ENCODE measurements around the gene TAF11L2.

DNA sequence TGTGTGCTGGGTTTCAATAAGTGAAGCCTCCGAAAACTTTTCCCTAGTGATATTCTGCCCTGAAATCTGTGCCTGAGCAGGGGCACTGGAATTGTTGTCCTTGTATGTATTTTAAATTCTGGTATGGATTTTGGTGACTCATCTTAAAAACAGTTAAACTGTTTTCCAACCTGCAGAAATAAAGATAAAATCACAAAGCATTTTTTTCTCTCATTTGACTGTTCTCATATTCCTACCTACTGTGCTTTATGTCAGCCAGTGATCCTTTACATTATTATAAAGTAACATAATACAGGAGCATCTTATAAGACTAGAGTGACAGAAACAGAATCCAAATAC lies 10.9 kb upstream of the TAF11L2 start:
- TF ChIP-seq, protein P1, sequence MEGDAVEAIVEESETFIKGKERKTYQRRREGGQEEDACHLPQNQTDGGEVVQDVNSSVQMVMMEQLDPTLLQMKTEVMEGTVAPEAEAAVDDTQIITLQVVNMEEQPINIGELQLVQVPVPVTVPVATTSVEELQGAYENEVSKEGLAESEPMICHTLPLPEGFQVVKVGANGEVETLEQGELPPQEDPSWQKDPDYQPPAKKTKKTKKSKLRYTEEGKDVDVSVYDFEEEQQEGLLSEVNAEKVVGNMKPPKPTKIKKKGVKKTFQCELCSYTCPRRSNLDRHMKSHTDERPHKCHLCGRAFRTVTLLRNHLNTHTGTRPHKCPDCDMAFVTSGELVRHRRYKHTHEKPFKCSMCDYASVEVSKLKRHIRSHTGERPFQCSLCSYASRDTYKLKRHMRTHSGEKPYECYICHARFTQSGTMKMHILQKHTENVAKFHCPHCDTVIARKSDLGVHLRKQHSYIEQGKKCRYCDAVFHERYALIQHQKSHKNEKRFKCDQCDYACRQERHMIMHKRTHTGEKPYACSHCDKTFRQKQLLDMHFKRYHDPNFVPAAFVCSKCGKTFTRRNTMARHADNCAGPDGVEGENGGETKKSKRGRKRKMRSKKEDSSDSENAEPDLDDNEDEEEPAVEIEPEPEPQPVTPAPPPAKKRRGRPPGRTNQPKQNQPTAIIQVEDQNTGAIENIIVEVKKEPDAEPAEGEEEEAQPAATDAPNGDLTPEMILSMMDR (IDR thresholded peaks at IDR 0.05): no peak
- TF ChIP-seq POLR2A (IDR thresholded peaks at IDR 0.05) (no peak), POLR2AphosphoS5 (IDR thresholded peaks at IDR 0.05) (no peak), EP300 (IDR thresholded peaks at IDR 0.05) (no peak)

Data from stomach (tissue), 4 donors.